ENCODE results near the gene PRKG1.

- TF ChIP-seq, protein P1, sequence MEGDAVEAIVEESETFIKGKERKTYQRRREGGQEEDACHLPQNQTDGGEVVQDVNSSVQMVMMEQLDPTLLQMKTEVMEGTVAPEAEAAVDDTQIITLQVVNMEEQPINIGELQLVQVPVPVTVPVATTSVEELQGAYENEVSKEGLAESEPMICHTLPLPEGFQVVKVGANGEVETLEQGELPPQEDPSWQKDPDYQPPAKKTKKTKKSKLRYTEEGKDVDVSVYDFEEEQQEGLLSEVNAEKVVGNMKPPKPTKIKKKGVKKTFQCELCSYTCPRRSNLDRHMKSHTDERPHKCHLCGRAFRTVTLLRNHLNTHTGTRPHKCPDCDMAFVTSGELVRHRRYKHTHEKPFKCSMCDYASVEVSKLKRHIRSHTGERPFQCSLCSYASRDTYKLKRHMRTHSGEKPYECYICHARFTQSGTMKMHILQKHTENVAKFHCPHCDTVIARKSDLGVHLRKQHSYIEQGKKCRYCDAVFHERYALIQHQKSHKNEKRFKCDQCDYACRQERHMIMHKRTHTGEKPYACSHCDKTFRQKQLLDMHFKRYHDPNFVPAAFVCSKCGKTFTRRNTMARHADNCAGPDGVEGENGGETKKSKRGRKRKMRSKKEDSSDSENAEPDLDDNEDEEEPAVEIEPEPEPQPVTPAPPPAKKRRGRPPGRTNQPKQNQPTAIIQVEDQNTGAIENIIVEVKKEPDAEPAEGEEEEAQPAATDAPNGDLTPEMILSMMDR (IDR thresholded peaks at IDR 0.05), result no peak
- TF ChIP-seq CREB1 (CRISPR knock-in tag; IDR thresholded peaks at IDR 0.05), result no peak
- TF ChIP-seq, protein P2, sequence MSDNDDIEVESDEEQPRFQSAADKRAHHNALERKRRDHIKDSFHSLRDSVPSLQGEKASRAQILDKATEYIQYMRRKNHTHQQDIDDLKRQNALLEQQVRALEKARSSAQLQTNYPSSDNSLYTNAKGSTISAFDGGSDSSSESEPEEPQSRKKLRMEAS (CRISPR knock-in tag; IDR thresholded peaks at IDR 0.05), result no peak
- no peak for TF ChIP-seq IRF2 (CRISPR knock-in tag; IDR thresholded peaks at IDR 0.05; ENCODE audit: borderline replicate concordance, low read depth)
- no peak for TF ChIP-seq ZSCAN18 (CRISPR knock-in tag; IDR thresholded peaks at IDR 0.05)
- no peak for TF ChIP-seq JUN (CRISPR knock-in tag; IDR thresholded peaks at IDR 0.05)
- TF ChIP-seq, protein P3, sequence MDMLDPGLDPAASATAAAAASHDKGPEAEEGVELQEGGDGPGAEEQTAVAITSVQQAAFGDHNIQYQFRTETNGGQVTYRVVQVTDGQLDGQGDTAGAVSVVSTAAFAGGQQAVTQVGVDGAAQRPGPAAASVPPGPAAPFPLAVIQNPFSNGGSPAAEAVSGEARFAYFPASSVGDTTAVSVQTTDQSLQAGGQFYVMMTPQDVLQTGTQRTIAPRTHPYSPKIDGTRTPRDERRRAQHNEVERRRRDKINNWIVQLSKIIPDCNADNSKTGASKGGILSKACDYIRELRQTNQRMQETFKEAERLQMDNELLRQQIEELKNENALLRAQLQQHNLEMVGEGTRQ (CRISPR knock-in tag; IDR thresholded peaks at IDR 0.05), result no peak
- TF ChIP-seq ATF3 (CRISPR knock-in tag; conservative IDR thresholded peaks at IDR 0.05), result no peak
- TF ChIP-seq, protein P4, sequence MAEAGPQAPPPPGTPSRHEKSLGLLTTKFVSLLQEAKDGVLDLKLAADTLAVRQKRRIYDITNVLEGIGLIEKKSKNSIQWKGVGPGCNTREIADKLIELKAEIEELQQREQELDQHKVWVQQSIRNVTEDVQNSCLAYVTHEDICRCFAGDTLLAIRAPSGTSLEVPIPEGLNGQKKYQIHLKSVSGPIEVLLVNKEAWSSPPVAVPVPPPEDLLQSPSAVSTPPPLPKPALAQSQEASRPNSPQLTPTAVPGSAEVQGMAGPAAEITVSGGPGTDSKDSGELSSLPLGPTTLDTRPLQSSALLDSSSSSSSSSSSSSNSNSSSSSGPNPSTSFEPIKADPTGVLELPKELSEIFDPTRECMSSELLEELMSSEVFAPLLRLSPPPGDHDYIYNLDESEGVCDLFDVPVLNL (CRISPR knock-in tag; IDR thresholded peaks at IDR 0.05; ENCODE audit: borderline replicate concordance, low read depth), result no peak
- no peak for TF ChIP-seq STAT6 (CRISPR knock-in tag; conservative IDR thresholded peaks at IDR 0.05; ENCODE audit: low read depth)
- TF ChIP-seq NFYB (CRISPR knock-in tag; conservative IDR thresholded peaks at IDR 0.05; ENCODE audit: low read depth), result no peak
- TF ChIP-seq NR3C1 (CRISPR knock-in tag; conservative IDR thresholded peaks at IDR 0.05; ENCODE audit: low read depth), result no peak
- no peak for TF ChIP-seq MYBL2 (CRISPR knock-in tag; IDR thresholded peaks at IDR 0.05)
- TF ChIP-seq, protein P5, sequence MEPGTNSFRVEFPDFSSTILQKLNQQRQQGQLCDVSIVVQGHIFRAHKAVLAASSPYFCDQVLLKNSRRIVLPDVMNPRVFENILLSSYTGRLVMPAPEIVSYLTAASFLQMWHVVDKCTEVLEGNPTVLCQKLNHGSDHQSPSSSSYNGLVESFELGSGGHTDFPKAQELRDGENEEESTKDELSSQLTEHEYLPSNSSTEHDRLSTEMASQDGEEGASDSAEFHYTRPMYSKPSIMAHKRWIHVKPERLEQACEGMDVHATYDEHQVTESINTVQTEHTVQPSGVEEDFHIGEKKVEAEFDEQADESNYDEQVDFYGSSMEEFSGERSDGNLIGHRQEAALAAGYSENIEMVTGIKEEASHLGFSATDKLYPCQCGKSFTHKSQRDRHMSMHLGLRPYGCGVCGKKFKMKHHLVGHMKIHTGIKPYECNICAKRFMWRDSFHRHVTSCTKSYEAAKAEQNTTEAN (CRISPR knock-in tag; IDR thresholded peaks at IDR 0.05), result no peak
These were observed 38.7 kb downstream of the PRKG1 start for GRCh38 chr10:51113007-51113406.

All from WTC11 (cell line).